NCI-H2227 (cell line): ENCODE data around the gene SRGAP3.

Experiments
- DNase-seq: peaks from one replicate; lab custom pipeline; 2025; ENCODE audit not compliant: unreplicated experiment; lab: John Stamatoyannopoulos, UW

Gene SRGAP3

DNA sequence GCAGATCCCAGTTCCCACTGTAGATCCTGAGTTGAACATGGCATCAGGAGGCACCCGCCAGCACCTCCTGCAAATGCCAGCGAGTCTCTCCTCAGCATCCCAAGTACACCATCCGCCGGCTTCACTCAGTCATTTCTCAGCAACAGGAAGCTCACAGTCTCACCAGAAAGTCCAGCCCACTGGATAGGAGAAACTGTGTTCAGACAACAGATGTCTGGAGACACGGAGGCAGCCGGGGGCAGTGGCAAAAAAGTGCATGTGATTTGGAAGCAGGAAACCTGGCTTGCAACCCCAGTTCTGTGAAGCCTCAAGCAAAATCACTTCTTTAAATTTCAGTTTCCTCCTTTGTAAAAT lies 68.7 kb downstream of the SRGAP3 start:
- no peak for DNase-seq

DNA sequence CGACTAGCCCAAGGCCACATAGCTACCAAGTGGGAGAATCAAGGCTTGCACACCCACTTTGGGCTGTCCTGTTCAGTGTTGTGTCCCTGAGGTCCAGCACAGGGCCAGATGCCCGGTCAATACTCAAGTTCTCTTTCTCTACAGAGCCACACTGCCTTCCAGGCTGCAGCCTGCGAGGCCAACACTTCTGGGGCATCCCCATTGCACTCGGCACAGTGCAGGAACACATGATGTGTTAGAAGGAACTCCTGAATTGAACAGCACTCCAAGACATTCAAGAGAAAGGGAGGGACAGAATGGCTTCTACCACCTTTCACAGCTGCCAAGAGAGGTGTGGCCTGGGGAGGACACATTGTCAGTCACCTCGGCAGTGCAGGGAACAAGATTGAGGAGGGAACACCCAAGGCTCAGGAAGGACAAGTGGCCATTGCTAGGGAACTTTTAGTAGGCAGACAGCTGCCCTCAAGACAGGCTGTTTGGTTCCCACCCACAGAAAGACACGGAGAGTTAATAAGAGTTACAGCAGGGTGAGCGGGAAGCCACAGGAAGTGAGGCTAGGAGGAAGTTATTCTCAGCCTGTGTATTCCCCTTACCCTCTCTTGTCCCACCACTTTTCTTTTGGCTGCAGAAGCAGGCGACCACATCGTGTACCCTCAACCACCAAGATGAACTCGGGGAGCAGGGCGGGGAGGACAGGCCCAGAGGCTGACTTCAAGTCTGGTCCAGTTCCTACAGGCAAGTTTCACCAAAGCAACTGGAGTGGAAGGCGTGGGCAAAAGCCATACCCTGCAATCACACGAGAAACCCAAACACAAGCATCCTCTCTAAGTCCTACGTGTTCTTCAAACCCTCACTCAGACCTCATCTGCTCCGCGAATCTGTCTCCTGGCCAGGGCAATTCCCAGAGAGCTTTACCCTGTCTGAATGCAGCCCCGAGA lies 69.4 kb downstream of the SRGAP3 start:
- no peak for DNase-seq

DNA sequence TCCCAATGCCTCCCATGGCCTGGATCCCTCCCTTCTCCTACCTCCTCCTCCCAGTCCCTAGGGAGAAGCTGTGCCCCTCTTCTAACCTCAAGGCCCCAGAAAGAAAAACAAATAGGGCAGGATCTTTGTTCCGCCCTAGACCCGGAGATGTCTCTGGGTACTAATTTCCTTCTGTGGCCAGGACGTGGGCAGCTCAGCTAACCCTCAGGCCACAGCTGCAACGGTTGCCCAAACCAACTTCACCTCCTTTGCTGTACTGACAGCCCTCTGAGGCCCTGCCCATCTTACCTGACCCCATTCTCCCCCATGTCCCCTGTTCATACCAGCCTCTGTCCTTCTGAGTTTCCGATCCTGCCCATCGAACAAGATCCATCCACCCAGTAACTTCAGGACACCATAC lies 70.7 kb downstream of the SRGAP3 start:
- DNase-seq, result no peak

DNA sequence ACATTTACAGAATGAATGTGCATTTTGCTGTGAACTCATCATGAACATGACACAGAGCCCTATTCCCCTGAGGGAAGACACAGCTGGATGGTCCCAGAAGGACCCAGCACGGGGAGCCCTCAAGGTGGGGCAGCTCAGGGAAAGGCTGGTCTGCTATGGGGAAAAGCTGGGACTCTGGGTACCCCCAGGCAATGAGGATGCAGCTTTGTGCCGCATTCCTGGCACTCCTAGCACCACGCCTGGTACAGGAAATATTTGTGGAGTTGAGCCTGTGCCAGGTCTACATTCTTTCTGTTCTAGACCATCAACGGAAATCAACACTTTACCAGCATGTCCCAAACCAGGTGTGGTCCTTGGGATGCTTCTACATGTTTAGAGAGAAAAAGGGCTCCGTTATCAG lies 74.0 kb downstream of the SRGAP3 start:
- no peak for DNase-seq

DNA sequence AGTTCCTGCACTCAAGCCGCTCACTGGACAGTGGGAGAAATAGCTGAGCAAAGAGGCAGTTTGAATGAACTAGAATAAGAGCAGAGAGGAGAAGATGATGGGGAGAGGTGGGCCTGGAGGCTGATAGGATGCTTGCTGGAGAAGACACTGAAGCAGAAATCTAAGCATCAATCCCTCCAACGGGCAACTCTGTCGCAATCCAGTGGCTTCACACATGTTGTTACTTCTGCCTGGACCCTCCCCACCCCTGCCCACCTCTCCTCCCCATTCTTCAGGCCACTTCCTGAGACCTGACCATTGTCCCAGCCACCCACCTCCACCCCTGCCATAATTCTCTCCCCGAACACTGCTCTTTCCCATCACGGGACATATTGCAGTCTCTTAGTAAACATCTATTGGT lies 76.0 kb downstream of the SRGAP3 start:
- no peak for DNase-seq

DNA sequence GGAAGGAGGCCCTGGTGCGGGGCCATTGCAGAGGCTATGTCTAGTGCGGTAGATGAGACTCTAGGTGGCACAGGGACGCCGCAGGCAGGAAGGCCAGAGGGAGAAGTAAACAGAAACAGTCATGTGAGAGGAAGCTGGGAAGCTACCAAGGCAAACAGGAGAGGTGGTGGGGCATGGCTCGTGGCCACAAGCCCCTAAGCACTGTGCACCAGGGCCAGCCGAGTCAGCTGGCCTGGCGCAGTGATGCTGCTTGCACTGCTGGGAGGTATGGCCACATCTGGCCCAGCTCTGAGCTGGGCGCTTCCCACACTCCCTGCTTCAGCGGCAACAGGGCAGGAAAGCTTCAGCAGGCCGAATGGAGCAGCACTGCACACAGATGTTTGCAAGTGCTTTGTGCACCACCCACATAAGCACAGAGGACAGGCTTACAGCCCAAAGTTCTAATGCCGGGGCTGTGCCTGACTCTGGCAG lies 76.6 kb downstream of the SRGAP3 start:
- DNase-seq, result no peak

DNA sequence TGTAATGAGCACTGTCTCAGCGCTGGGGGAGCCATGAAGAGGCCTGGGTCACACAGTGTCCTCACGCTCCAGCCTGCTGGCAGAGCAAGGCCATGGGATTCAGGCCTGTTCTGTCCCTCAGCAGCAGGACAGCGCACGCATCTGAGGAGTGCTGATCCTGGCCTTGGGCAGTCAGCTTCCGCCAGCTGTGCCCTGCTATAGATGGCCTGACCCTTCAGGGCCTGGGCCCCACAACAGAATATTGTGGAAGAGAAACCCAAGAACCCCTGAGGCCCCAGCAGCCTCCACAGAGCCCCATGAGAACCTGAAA lies 78.6 kb downstream of the SRGAP3 start:
- no peak for DNase-seq

DNA sequence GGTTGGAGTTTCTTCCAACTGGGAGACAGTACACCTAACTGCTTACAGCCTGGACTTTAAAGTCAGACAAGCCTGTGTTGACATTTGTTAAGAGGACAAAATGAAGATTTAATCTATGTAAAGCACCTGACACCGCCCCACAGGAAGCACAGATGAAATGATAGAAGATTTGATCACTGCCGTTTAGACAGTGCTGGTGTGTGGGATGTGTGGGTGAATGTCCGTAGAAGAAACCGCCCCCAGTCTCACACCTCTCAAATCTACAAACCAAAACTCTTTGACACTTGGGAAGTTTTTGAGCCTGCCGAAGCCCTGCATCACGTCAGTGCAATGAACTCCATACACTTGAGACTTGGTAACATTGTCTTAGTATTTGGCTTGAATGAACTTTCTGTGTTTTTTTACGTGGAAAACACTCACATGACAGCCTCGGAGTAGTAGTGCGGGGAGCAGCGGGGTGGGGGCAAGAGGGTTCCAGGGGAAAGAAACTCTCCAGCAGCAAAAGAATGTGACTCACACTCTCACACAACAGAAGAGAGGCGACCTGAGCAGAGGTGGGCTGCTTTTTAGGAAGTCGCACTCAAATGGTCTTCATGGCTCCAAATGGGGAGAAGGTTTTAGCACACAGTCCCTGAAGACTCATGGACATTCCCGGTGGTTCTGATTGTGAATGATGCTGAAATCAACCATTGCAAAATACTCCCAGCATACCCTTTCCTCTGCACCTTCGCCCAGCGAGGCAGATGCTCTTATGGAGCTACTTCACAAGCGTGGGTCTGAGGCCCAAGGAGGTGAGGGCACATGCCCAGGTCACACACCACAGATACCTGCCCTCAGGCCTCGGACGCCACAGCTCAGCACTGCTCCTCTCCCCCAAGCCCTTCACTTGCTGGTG lies 79.2 kb downstream of the SRGAP3 start:
- no peak for DNase-seq

DNA sequence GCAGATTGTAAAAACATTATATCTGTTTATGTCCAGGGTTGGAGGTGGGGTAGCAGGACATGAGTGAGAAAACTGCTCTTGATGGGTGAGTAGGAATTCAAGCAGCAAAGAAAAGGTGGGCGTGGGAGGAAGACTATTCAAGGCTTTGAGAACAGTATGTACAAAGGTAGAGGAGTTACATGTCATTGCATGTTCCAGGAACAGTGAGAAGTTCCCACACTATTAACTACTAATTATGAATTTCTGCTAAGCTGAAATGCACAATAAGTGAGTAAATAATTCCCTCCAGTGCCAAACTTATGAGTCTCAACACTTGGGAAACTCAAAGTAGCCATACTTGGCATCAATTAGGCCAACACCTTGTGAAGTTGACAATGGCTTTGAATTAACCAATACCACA lies 80.1 kb downstream of the SRGAP3 start:
- no peak for DNase-seq

DNA sequence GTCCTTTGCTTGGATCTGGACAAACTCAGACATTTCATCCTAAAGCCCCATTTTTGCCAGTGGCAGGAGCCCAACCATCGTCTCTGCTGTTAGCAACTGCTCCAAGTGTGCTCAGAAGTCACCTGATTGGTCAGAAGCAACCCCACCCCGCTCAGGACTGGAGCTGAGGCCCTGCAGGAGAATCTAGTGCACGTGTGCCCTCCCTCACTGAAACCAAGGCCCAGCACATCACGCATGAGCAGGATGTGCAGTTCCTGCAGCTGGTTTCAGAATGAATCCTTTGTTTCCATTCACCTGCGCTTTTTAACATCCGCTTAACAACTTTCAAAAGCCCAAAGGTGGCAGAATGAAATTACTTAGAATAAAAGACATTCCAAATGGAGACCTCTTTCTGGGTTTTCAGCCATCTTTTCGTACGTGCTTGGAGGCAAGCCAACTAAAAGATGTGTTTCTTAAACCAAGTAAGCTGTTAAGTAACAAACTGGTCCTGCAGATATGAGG lies 81.2 kb downstream of the SRGAP3 start:
- no peak for DNase-seq

DNA sequence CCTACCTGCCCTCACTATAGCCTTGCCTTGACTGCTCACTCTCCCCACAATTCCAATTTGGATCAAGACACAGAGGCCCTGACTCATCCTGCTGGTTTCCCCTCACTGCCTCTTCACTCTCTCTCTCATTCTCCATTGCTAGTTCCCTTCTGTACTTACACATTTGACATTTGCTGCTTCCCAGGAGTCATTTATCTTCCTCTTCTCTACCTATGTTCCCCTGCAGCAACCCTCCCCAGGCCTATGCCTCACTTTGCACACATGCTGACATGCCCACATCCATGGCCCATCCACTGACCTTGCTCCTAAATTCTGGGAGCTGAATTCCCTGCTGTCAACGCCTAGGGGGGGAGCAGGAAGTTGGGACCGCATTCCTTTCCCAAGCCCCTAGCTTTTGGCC lies 82.2 kb downstream of the SRGAP3 start:
- no peak for DNase-seq

DNA sequence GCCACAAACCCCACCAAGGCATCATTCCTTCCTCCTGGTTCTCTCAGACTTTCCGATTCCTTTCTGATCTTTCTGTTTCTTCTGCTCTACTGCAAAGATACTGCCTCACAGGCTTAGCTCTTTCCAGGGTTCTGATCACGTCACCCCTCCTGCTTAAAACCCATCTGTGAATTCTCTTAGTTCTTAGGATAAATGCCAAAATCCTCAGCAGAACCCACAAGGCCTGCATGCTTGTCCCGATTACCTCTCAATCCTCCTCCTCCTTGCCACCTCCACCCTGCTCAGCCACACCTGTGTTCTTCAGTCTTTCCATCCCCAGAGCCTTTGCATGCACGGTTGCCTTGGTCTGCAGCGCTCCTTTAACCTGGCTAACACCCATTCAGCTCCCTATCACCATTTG lies 84.0 kb downstream of the SRGAP3 start:
- no peak for DNase-seq

DNA sequence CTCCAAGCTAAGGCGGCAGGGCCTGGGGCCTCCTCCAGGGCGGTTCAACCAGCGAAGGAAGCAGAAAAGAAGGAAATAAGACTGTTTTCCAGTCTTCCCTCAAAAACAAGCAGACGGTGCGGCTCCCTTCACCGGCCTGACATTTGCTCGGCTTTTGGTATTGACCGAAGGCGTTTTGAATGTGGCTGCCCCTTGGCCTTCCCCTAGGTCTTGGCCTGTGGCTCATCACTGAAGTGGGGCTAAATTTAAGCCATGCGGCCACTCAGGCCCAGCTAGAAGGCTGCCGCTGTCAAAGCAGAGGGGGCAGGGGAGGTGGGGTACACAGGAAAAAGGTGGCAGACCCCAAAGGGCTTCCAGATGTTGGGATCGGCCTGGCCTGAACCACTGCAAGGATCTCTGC lies 86.2 kb downstream of the SRGAP3 start:
- no peak for DNase-seq

DNA sequence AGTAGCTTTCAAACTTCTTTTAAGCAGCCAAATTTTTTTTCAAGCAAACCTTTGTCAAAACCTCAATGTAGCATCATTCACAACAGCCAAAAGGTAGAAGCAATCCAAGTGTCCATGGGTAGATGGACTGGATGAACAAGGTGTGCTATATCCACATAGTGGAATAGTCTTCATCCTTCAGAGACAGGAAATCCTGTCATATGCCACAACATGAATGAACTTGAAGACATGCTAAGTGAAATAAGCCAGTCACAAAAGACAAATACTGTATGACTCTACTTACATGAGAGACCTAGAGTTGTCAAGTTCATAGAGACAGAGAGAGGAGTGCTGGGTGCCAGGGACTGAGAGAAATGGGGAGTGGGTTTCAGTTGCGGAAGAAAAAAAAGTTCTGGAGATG lies 87.6 kb downstream of the SRGAP3 start:
- no peak for DNase-seq

DNA sequence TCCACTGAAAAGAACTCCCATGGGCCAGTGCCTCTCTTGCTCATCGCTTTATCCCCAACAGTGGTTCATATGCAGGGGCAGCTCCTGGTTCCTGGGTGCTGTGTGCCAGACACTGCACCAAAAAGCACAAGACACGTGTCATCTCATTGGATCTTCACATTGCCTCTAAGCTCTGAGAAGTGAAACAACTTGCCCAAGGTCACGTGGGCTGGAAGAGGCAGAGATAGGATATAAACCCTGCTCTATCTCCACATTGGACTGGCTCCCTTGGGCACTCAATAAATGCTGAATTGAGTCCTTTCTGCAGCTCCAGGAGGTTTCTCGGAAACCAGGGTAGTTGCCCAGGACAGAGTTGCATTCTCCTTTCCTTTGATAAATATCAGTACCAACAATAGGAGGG lies 88.1 kb downstream of the SRGAP3 start:
- DNase-seq, result no peak

DNA sequence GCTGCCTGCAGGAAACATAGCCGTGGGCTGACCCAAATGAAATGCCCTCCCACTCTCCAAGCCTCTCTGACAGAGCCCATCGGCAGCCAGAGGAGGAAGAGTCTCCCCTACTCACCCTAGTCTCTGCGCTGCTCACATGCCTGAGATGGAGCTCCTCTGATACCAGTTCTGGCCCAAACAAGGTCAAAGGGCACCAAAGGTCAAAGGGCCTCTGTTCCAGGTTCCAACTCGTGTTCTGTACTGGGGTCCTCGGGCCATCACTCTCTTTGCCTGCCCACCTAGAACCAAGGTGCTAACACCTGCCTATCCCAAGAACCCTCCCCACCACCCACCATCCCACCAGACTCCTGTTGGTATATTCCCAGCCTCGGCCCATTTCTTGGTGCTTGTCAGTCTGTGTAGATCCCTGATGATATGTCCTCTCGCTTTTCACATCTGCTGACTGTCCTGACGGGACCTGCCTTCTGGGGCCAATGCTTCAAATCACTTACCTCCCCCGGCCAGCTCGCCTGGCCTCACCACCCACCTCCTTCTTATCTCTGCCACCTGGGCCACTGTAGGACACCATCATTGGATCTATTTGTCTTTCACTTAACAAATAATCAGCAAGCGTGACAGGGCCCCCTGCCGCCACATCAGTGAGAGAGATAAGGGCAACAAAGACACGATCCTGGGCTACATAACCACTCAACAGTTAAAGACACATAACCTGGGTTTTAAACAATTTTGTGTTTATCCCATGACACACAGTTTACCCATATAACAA lies 90.4 kb downstream of the SRGAP3 start:
- DNase-seq, result no peak

DNA sequence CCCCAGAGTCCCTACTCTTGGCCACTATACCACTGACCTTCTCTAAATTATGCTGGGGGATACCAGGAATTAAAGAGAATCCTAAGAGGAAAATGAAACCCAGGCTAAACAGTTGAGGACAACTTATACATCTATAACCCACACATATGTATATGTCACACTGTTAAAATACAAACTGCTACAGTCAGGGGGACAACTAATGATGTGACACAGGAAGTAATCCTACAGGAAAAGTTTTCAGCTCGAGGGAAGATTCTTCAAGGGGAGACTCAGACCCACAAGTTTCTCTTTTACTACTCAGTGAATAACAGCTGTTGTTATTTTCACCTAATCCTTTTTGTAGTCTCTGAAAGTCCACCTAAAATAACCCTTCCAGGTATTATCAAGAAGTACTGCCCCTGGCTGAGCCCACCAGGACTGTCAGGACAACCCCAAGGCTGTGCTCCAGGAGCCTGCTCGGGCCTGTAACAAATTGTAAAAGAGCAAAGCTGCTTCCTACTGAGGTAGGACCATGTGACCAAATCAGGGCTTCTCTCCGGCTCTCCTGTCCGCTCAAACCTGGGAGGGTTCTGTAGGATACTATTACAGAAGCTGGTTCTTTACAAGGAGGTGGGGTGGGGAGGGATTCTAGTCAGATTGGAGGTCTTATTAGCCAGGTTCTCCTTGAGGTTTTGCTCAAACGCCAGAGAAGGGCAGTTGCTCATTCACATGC lies 91.6 kb downstream of the SRGAP3 start:
- DNase-seq, result no peak

DNA sequence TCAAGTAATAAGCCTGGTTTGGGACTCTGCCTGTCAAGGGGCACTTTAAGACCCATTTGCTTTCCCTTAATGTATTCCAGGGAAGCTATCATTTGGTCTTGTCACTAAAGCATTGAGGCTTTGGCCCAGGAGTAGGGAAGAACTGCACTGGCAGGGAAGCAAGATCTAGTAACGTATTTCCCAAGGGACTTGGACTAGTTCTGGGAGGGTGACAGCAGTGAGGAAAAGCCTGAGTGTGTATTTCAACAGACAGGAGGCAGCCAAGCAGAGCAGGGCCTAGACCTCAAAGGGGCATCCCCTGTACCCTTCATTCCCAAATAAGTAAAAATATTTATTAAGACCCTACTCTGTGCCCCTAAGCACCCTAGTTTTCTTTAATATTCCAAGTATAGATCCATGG lies 92.8 kb downstream of the SRGAP3 start:
- DNase-seq, result no peak

DNA sequence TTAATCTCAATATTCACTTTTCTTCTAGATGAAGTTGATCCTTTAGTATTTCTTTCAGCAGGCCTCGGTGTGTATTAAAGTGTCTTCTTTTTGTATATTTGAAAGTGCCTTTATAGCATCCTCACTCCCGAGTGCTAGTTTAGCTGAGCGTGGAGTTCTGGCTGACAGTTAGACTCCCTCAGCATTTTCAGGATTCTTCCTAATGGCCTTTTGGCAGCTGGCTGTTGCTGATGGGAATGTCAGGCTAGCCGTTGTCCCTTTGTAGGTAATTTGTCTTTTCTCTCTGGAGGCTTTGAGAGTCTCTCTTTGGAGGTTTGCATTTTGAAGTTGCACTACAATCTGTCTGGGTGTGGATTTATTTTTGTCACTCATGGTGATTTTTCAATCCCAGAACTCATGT lies 94.4 kb downstream of the SRGAP3 start:
- DNase-seq, result no peak

DNA sequence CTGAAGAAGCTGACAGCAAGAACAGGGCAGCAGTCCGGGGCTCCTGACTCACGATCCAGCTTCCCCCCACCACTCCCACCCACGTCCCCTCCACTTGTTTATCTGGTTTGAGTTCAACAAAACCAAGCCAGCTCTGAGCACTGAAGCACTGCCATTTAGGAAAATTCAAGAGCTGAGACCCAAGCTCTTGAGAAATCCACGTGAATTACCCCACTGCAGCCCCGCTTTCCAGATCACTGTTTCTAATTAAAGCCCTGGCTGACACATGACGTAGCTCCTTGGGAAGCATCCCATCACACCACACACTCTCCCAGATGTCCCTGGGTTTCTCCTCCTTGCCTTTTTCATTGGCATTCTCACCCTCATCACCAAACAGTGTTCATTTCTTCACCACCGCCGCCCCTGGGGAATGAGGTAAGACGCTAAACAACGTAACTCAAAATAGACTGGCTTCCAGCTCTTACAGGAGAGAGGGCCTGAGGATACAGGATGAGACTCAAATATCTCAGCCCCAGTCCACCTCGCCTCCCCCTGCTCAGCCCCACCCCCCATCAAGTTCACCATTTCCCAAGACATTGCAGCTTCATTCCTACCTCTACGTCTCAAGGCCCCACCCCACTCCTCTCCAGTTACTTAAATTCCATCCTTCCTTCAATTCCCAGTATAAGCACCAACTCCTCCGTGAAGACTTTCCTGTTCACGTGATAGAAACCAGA lies 95.4 kb downstream of the SRGAP3 start:
- DNase-seq, result no peak
